Left ventricle myocardium superior (tissue), 1 donor: Measurements from ENCODE around the gene S100B. TPM values are rescaled to one million over a fixed set of nuclear protein-coding genes. Genes with fewer than 3 reads are reported as not detected.
"Not testable (repeated sequence)": the region's sequence is repeated elsewhere in the genome, so short reads cannot be mapped to it uniquely, and the experiment has no call there.

ENCODE experiments used
- ATAC-seq: fragments of 200-7000 bp; cut with Tn5 transposase; one replicate; pipeline ENCODE4 v1.9.1; 2020; ENCODE audit warnings: mild to moderate bottlenecking, moderate library complexity
- DNase-seq: peaks from one replicate; pipeline ENCODE4 v3.0.0-alpha.2; 2020
- intact Hi-C: fragments of 100-400 bp; cut with micrococcal nuclease; formaldehyde crosslinking; loops from one replicate; pipeline ENCODE4 v1.11.0; 2022
- total RNA-seq: library from RNA; stranded (reverse); fragmentation: NEBNext Ultra II Directional; extraction: Animal tissue kit (Norgen Biotek cat#: 25700); gene quantifications from one replicate; pipeline ENCODE4 v1.2.1, GENCODE V29; 2021
- donor health status: DM: no; HTN: yes; CAD: no; lungs with severe emphysema.

S100B gene
- total RNA-seq, 1 donor from 2014 or later: 3.5 TPM

DNA sequence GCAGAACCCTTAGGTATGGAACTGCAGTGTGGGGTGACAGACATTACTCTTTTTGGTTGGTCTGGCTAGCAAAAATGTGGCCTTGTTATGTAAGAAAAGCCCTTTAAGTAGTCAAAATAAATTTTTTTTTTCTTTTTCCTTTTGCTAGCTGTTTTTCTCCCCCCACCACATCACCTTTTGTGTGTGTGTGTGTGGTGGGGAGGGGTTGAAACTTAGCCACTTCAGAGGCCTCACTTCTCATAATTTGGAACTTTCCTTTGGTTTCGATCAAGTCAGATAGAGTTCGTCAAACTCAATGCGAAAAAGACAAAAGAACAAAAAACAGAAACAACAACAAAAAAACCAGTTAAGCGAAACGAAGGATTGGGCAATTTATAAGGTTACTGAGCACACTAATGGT lies 28.7 kb upstream of the S100B start:
- intact Hi-C loops: no loop called here
- ATAC-seq: no peak

DNA sequence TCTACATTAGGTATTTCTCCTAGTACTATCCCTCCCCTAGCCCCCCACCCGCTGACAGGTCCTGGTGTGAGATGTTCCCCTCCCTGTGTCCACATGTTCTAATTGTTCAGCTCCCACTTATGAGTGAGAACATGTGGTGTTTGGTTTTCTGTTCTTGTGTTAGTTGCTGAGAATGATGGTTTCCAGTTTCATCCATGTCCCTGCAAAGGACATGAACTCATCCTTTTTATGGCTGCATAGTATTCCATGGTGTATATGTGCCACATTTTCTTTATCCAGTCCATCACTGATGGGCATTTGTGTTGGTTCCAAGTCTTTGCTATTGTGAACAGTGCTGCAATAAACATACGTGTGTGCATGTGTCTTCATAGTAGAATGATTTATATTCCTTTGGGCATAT lies 26.0 kb upstream of the S100B start:
- ATAC-seq, DNase-seq, intact Hi-C loops: not testable (repeated sequence)

More for the DNA sequence above, 28.7 kb upstream of the S100B start:
- DNase-seq: no peak

DNA sequence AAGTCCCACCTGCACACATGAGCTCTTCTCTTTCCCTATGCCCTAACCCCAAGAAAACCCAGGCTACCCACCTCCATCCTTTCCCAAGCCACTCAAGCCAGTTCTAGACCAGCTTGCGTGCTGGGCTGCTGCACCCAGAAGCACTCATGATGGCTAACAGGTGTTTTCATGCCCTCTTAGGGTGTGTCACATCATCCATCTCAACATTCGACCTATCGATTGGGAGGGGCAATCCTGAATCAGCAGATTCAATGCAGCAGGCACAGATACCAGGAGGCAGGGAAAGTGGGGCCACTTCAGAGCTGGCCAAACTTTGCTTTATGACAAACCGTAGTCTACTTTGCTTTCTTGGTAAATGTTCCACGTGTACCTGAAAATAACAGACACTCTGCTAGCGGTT lies 24.0 kb upstream of the S100B start:
- DNase-seq (no peak), ATAC-seq (no peak)
- intact Hi-C loops: no loop called here

DNA sequence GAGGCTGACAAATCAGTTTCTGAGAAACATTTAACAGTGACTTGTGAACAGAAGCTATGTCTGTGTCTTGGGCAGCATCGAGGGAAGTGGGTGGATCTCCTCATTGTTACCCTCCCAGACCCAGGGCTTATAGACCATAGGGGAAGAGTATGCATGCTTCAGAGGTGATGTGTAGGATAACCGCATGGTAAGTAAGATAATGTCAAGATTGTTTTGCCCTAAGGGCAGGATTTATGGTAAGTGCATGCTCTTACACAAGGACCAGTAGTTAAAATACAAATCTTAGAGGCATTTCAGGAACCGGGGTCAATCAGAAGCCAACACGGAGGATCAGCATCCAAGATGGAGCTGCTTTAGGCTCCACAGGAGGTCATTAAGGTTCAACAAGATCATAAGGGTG lies 22.8 kb upstream of the S100B start:
- ATAC-seq (no peak), DNase-seq (no peak)
- intact Hi-C loops: no loop called here

DNA sequence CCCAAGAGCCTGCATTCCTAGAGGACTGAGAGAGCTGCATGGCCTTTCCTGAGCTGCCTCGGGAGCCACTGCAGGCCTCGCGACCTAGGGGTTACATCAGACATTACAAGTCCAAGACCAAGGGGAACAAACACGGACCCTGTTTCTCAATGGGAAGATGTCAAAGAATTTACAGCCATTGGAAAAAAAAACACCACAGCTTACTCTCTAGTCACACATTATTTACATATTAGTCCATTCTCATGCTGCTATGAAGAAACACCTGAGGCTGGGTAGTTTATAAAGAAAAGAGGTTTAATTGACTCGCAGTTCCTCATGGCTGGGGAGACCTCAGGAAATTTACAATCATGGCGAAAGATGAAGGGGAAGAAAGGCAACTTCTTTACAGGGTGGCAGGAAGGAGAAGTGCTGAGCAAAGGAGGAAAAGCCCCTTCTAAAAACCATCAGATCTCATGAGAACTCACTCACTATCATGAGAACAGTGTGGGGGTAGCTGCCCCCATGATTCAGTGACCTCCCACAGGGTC lies 22.2 kb upstream of the S100B start:
- intact Hi-C loops: no loop called here
- ATAC-seq: no peak
- DNase-seq: no peak

DNA sequence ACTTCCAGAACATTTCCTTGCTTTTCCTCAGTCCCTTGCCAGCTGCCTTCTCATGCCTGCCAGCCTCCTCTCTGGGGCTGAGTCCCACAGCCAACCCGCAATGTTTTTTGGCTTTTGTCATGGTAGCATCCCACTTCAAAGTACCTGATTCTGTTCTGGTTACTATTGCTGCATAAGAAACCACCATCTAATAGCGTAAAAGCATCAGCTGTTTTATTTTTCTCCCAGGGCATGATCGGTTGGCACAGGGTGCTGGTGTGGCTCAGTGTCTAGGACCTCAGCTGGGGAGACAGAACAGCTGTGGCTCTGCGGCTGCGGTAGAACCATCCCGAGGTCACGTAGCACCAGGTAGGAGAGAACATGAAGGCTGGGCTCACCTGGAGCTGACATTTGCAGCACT lies 21.7 kb upstream of the S100B start:
- intact Hi-C loops: no loop called here
- no peak for DNase-seq
- ATAC-seq: no peak

DNA sequence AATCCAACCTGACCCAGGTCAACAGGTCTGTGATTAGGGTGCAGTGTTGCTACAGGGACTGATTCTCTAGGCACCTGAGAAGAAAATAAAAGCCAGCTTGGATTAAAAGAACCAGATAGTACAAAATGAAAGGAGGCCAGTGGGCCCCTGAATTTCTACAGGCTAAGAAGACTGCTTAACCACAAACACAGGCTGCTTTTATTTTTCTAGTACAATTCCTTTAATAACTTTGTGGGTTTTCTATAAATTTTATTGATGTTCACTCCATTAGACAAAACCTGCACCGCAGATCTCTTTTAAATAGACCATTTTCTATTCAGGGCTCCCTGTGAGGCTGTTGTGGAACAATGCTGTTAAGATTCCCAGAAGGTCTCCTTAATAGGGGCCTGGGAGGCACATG lies 20.9 kb upstream of the S100B start:
- ATAC-seq (no peak), DNase-seq (no peak)
- intact Hi-C loops: no loop called here

DNA sequence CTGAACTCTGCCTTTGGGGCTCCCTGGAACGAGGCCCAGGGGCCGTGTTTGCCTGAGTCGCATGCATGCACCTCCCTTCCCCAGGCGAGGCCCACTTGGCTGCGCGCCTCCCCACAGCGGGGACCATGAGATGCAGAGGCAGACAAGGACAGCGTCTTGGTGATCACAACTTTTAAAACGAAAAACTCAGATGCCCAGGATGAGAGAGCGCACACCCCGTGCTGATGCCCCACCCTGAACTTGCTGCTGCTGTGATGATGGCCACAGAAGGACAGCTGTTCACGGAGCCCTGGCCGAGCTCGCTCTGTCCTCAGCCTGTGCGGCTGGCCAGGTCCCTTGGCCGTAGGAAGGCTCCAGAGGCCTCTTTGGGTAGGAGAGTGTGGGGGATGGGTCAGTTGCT lies 19.2 kb upstream of the S100B start:
- DNase-seq (no peak), ATAC-seq (no peak)
- intact Hi-C loops: no loop called here

DNA sequence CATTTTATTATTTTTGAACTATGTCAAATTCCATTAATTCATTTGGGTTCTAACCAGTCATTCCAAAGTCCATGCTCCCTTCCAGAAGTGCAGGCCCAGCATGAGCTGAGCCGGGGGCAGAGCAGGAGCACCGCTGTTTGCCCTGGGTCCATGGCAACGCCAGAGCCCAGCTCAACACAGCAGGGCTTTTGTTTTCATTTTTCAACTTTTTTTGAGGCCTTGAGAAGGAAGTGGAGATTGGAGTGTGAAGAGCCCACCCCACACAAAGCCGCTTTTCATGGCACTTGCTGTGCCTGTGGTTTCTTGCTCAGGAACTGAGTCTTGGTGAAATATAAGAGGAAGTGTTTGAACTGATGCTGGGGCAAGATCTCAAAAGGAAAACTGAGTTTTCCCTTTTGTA lies 17.3 kb upstream of the S100B start:
- intact Hi-C loops: no loop called here
- ATAC-seq: peak; percentile 85
- DNase-seq: peak; percentile 56

DNA sequence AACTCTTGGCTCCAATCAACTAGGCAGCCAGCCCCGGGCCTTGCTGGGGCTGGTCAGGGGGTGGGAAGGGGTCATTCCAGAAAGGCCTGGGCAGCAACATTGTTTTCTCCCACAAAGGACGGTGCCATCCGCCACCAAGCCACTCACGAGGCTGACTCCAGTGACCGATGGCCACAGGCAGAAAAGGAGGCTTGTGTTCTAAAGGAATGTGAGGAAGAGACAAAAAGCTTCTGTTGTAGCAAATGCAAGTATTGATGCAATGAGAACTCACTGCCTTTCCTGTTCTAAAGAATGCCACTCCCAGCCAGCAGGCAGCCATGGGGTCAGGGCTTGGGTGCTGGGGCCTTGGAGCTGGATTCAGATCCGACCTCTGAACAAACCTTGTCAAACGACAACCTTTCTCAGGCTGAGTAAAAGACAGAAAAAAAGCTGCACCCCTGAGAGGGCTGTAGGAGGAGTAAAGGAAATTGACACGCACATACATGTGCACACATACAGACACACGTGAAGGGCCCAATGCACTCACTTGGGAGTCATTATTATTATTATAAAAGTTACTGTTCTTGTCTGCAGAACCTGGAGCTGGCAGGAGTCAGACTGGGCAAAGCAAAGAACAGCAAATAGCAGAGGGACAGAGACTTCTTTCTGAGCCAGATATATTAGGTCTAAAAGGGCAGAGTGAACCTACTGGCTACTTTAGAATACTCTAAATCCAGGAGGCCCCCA lies 16.7 kb upstream of the S100B start:
- DNase-seq (no peak), ATAC-seq (peak; percentile 41)
- intact Hi-C loops: no loop called here

DNA sequence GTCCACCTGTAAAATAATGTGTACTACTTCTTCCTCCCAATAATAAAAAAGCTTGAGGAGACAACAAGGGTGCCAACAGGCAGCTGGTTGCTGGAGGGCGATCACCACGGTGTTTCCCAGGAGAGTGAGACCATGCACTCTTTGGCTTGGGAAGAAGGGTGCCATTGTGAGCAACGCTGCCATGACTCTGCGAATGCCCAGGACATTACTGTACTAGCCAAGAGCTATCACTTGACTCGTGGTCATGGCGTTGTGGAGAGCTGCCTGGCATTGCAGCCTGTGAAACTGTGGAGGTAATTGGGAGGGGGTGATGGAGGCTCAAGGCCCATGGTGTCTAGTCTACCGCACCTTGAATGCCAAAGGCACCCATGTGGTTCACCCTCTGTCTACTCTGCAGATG lies 16.0 kb upstream of the S100B start:
- DNase-seq (no peak), ATAC-seq (no peak)
- intact Hi-C loops: no loop called here

DNA sequence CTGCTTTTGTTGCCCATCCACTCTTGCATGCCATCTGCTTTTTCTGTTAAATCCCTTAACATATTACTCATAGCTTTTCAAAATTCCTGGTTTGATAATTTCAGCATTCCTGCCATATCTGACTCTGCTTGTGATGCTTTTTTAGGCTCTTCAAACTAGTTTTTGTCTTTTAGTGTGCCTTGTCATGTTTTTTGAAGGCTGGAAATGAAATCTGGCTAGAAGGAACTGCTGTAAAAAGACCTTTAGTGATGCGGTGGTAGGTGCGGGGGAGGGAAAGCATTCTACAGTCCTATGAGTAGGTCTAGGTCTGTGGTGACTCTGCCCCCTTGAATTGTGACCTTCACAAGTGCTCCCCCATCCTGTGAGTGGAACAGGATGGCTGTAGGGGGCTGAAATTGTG lies 15.0 kb upstream of the S100B start:
- intact Hi-C loops: no loop called here
- ATAC-seq (no peak), DNase-seq (no peak)

DNA sequence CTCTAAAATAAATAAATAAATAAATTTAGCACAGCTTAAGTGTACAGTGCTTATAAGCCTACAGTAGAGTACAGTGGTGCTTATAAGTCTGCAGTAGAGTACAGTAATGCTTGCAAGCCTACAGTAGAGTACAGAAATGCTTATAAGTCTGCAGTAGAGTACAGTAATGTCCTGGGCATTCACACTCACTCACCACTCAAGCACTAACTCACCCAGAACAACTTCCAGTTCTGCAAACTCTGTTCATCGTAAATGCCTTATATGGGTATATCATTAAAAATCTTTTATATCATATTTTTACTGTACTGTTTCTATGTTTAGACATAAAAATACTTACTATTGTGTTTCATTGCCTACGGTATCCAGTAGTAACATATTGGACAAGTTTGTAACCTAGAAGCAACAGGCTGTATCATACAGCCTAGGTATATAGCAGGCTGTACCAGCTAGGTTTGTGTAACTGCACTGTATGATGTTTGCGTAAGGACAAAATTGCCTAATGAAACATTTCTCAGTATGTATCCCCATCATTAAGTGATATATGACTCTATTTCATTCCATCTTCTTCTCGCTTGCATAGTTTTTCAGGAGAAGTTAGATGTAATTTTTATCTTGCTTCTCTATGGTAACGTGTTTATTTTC lies 14.0 kb upstream of the S100B start:
- no peak for ATAC-seq
- intact Hi-C loops: no loop called here
- no peak for DNase-seq

DNA sequence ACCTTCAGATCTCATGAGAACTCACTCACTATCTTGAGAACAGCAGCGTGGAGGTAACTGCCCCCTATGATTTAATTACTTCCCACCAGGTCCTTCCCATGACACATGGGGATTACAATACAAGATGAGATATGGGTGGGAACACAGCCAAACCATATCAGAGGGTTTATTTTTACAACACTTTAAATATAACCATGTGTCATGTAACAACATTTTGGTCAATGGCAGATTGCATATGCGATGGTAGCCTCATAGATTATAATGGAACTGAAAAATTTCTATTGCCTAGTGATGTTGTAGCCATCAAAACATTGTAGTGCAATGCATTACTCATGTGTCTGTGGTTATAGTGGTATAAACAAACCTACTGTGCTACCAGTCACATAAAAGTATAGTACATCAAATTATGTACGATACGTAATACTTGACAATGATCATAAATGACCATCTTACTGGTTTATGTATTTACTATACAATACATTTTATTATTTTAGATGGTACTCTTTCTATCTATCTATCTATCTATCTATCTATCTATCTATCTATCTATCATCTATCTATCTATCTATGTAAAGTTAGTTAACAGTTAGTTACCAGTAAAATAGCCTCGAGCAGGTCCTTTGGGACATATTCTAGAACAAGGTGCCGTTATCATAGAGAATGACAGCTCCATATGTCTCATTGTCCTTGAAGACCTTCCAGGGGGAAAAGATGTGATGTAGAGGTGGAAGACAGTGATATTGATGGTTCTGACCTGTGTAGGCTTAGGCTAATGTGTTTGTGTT lies 12.6 kb upstream of the S100B start:
- intact Hi-C loops: no loop called here
- DNase-seq (no peak), ATAC-seq (no peak)

DNA sequence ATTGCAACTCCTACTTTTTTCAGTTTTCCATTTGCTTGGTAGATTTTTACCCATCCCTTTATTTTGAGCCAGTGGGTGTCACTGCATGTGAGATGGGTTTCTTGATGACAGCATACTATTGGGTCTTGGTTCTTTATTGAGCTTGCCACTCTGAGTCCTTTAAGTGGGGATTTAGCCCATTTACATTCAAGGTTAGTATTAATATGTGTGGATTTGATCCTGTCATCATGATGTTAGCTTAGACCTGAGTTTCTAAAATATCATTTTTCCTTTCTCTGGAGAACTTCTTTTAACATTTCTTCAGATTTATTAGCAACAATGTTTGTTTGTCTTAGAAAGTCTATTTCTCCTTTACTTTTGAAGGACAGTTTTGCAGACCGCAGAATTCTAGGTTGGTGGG lies 11.8 kb upstream of the S100B start:
- intact Hi-C loops: no loop called here
- no peak for DNase-seq
- ATAC-seq: no peak

DNA sequence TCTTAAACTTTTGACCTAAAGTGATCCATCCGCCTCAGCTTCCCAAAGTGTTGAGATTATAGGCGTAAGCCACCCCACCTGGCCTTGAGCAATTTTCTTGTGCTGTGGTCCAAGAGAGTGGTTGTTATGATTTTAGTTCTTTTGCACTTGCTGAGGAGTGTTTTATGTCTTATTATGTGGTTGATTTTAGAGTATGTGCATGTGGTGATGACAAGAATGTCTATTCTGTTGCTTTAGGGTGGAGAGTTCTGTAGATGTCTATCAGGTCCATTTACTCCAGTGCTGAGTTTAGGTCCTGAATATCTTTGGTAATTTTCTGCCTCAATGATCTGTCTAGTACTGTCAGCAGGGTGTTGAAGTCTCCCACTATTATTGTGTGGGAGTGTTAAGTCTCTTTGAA lies 11.2 kb upstream of the S100B start:
- ATAC-seq (no peak), DNase-seq (no peak)
- intact Hi-C loops: no loop called here

DNA sequence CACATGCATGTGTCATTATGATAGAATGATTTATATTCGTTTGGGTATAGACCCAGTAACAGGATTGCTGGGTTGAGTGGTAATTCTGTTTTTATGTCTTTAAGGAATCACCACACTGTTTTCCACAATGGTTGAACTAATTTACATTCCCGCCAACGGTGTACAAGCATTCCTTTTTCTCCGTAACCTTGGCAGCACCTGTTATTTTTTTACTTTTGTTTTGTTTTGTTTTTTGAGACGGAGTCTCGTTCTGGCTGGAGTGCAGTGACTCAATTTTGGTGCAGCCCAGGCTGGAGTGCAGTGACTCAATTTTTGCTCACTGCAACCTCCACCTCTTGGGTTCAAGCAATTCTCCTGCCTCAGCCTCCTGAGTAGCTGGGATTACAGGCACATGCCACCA lies 8.5 kb upstream of the S100B start:
- DNase-seq (no peak), ATAC-seq (no peak)
- intact Hi-C loops: no loop called here

DNA sequence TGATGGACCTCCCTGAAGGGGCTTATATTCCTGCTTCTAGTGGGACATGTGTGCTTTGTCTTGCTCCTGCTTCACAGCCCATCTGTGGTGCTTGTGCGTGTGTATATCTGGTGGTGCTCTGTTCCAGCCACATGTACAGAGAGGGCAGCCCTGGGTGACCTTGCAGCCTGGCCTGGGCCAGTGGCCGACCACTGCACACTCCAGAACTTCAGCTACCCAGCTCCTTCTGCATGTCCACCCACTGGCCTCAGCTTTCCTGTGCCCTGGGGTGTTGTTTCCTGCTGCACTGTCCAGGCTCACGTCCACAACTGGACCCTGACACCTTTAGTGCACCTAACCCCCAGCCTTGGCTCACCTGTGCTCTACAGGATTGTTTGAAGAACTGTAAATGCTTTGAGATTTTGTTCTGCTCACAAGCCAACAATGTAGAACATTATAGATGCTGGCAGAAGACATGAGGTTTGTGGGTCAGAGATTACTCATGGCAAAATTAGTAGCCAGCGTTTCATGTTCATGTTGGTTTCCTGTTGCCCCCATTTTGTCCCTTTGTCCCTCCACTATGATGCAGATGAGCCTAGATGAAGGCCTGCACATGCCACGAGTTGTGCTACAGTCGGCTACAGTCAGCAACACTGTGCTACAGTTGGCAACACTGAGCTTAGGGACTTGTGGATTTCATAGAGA lies 5.3 kb upstream of the S100B start:
- ATAC-seq (no peak), DNase-seq (no peak)
- intact Hi-C loops: no loop called here

DNA sequence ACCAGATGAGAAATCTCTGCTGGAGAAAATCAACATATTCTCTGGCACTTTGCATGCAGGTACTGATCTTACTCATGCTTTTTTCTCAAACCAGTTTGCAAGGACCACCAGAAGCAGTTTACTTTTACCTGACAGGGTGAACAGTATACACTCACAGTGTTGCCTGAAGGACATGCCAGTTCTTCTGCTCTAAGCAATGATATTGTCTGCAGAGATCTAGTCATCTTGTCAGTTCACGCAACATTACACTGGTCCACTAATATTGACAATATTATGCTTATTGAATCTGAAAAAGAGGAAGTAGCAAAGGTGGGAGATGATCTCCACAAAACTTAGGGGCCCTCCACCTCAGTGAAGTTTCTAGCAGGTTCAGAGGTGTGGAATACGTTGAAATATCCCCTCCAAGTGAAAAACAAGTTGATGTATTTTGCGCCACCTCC lies 3.8 kb upstream of the S100B start:
- DNase-seq (no peak), ATAC-seq (no peak)
- intact Hi-C loops: no loop called here

DNA sequence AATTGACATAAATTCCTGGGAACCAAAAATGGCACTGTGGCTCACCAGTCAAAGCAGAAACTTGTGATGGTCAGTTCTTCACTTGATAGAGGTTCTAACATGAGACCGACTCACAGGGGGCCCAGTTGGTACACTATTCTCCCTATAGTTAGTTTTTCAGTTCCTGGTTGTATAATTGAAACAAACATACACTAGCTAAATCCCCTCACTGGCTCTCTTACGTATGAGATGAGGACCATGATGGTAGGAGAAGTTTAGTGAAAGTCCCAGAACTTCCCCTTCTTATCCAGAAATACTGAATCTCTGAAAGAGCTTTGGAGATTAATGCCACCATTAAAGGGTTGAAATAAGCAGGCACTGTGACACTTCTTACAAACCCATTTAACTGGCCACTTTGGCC lies 2.8 kb upstream of the S100B start:
- no peak for DNase-seq
- ATAC-seq: no peak
- intact Hi-C loops: no loop called here
